ENCODE results near the gene CFAP74. TPM values are rescaled to one million over a fixed set of nuclear protein-coding genes. Genes with fewer than 3 reads are reported as not detected.

The CFAP74 gene
- total RNA-seq, 1 experiment from 2014 or later = not detected

DNA sequence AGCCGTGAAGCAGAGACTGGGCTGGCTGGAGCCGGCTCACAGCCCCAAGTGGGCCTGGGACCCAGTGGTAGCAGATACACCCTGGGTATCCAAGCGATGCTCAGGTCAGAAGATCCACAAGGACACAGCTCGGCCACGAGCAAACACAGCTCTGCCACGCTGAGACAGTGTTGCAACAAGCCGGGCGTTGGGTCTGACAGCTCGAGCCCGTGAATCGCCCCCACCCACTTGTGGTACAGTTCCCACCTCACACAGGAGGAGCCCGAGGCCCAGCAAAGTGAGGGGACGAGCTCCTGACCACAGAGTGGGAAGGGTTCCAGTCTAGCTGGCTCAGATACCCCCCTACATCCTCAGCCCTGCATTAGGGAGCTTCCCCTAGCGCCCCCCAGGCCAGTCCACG, 37.7 kb upstream of the CFAP74 start:
- CTCF ChIA-PET = no interaction called here
- H3K4me1 Mint-ChIP-seq (ENCODE audit: low read depth, unreplicated experiment) = no peaks in the 10 kb centered on the region
- H3K36me3 ChIP-seq (ENCODE audit: control insufficient read depth, insufficient read depth, low read length) = no peaks in the 10 kb centered on the region
- no peaks in the 10 kb centered on the region for H3K36me3 Mint-ChIP-seq (ENCODE audit: insufficient read depth, unreplicated experiment)
- POLR2A ChIA-PET = no interaction called here
- H3K27me3 Mint-ChIP-seq (ENCODE audit: insufficient read depth, unreplicated experiment) = no peaks in the 10 kb centered on the region
- H3K9me3 ChIP-seq = no peaks in the 10 kb centered on the region
- DNase-seq = no peak
- BruUV-seq (replicated peaks) = no TSS peak
- no peak overlapping the region for H3K4me3 ChIP-seq (ENCODE audit: low read depth, low read length)
- no peak overlapping the region for H3K27ac Mint-ChIP-seq (ENCODE audit: unreplicated experiment)
- intact Hi-C loops (cut with micrococcal nuclease; ENCODE audit: unreplicated experiment) = no loop called here
- H3K27me3 ChIP-seq (replicated peaks; ENCODE audit: control insufficient read depth, insufficient read depth, low read length) = no peaks in the 10 kb centered on the region
- TF ChIP-seq, protein P1, sequence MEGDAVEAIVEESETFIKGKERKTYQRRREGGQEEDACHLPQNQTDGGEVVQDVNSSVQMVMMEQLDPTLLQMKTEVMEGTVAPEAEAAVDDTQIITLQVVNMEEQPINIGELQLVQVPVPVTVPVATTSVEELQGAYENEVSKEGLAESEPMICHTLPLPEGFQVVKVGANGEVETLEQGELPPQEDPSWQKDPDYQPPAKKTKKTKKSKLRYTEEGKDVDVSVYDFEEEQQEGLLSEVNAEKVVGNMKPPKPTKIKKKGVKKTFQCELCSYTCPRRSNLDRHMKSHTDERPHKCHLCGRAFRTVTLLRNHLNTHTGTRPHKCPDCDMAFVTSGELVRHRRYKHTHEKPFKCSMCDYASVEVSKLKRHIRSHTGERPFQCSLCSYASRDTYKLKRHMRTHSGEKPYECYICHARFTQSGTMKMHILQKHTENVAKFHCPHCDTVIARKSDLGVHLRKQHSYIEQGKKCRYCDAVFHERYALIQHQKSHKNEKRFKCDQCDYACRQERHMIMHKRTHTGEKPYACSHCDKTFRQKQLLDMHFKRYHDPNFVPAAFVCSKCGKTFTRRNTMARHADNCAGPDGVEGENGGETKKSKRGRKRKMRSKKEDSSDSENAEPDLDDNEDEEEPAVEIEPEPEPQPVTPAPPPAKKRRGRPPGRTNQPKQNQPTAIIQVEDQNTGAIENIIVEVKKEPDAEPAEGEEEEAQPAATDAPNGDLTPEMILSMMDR (IDR thresholded peaks at IDR 0.05; ENCODE audit: insufficient read depth in 1 of 2, low read depth in 1 of 2, low read length in 1 of 2, severe bottlenecking in 1 of 2, unreplicated experiment in 1 of 2) = no peak
- H3K4me1 ChIP-seq = peaks cover 7% of the 10 kb centered on the region
- H3K4me3 Mint-ChIP-seq (ENCODE audit: unreplicated experiment) = no peak overlapping the region
- no peaks in the 10 kb centered on the region for H3K9me3 Mint-ChIP-seq (ENCODE audit: unreplicated experiment)

DNA sequence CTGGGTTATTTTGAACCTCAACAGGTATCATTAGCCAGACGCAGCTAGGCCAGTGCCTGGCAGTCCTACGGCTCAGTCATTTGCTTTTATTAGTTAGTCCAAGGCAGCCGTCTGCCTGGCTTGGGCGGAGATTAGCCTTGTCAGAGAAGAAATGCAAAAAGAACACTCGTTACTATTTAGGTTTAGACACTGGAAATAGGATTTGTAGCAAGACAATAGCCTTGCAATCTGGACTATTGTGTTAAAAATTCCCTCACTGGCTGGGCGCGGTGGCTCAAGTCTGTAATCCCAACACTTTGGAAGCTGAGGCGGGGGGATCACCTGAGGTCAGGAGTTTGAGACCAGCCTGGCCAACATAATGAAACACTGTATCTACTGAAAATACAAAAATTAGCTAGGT, 35.7 kb upstream of the CFAP74 start:
- Mint-ChIP-seq H3K4me1 (ENCODE audit: low read depth, unreplicated experiment) (no peaks in the 10 kb centered on the region), H3K27ac (ENCODE audit: unreplicated experiment) (no peak overlapping the region), H3K36me3 (ENCODE audit: insufficient read depth, unreplicated experiment) (no peaks in the 10 kb centered on the region), H3K4me3 (ENCODE audit: unreplicated experiment) (no peak overlapping the region), H3K9me3 (ENCODE audit: unreplicated experiment) (no peaks in the 10 kb centered on the region), H3K27me3 (ENCODE audit: insufficient read depth, unreplicated experiment) (no peaks in the 10 kb centered on the region)
- no peaks in the 10 kb centered on the region for H3K36me3 ChIP-seq (ENCODE audit: control insufficient read depth, insufficient read depth, low read length)
- no peaks in the 10 kb centered on the region for H3K27me3 ChIP-seq (replicated peaks; ENCODE audit: control insufficient read depth, insufficient read depth, low read length)
- BruUV-seq (replicated peaks) = no TSS peak
- H3K4me3 ChIP-seq (ENCODE audit: low read depth, low read length) = no peak overlapping the region
- TF ChIP-seq, protein P1 (IDR thresholded peaks at IDR 0.05; ENCODE audit: insufficient read depth in 1 of 2, low read depth in 1 of 2, low read length in 1 of 2, severe bottlenecking in 1 of 2, unreplicated experiment in 1 of 2) = no peak
- intact Hi-C loops (cut with micrococcal nuclease; ENCODE audit: unreplicated experiment) = no loop called here
- H3K4me1 ChIP-seq = no peaks in the 10 kb centered on the region
- ChIA-PET CTCF (interaction anchor here (1.3 kb wide), 1 partner anchor 79 kb away, joined by 3 read pairs; no protein-coding TSS in a partner anchor), POLR2A (no interaction called here)
- no peak for DNase-seq
- H3K9me3 ChIP-seq = no peaks in the 10 kb centered on the region

DNA sequence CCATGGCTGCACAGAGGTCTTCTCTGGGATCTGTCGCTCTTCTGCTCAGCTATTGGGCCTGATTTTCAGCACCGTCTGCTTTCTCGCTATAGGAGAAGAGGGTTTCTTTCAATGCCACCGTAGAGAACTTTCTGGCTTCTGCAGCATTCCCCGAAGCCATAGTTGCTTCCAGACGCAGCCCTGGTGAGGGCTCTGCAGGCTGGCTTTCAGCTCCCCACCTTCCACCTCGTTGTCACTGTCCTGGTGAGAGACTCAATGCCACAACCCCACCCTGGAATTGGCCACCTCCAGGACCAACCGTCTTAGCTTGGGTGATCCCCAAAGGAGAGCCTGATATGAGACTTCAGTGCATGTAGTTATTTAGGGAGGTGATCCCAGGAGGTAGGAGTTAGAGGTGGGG, 34.6 kb upstream of the CFAP74 start:
- no peaks in the 10 kb centered on the region for H3K9me3 Mint-ChIP-seq (ENCODE audit: unreplicated experiment)
- no TSS peak for BruUV-seq (replicated peaks)
- Histone ChIP-seq H3K4me1 (no peaks in the 10 kb centered on the region), H3K27me3 (replicated peaks; ENCODE audit: control insufficient read depth, insufficient read depth, low read length) (no peaks in the 10 kb centered on the region), H3K36me3 (ENCODE audit: control insufficient read depth, insufficient read depth, low read length) (no peaks in the 10 kb centered on the region), H3K9me3 (no peaks in the 10 kb centered on the region), H3K4me3 (ENCODE audit: low read depth, low read length) (no peak overlapping the region)
- H3K27ac Mint-ChIP-seq (ENCODE audit: unreplicated experiment) = no peak overlapping the region
- no peaks in the 10 kb centered on the region for H3K36me3 Mint-ChIP-seq (ENCODE audit: insufficient read depth, unreplicated experiment)
- DNase-seq = no peak
- TF ChIP-seq, protein P1 (IDR thresholded peaks at IDR 0.05; ENCODE audit: insufficient read depth in 1 of 2, low read depth in 1 of 2, low read length in 1 of 2, severe bottlenecking in 1 of 2, unreplicated experiment in 1 of 2) = no peak
- CTCF ChIA-PET = no interaction called here
- H3K4me3 Mint-ChIP-seq (ENCODE audit: unreplicated experiment) = no peak overlapping the region
- H3K4me1 Mint-ChIP-seq (ENCODE audit: low read depth, unreplicated experiment) = no peaks in the 10 kb centered on the region
- POLR2A ChIA-PET = no interaction called here
- no peaks in the 10 kb centered on the region for H3K27me3 Mint-ChIP-seq (ENCODE audit: insufficient read depth, unreplicated experiment)
- intact Hi-C loops (cut with micrococcal nuclease; ENCODE audit: unreplicated experiment) = no loop called here

All from Caco-2 (cell line).